IMR-90 (cell line): ENCODE results near the gene ZNF599.

Experiments used
- CEBPB ChIP-seq: IDR thresholded peaks from 2 replicates; pipeline ENCODE4 v1.6.1; 2012; ENCODE audit warnings: low read depth, low read length, improper control_type of control experiment
- FOS ChIP-seq: fragments of 150-350 bp; IDR thresholded peaks from 2 replicates; pipeline ENCODE4 v1.6.1; 2016; ENCODE audit warnings: low read depth, low read length
- MAFK ChIP-seq: IDR thresholded peaks from 2 replicates; pipeline ENCODE4 v1.6.1; 2012; ENCODE audit warnings: low read depth, low read length, improper control_type of control experiment
- MXI1 ChIP-seq: IDR thresholded peaks from 2 replicates; pipeline ENCODE4 v1.6.1; 2012; ENCODE audit warnings: low read depth, mild to moderate bottlenecking, low read length, moderate library complexity, borderline replicate concordance
- NFE2L2 ChIP-seq: fragments of 150-350 bp; IDR thresholded peaks from 2 replicates; pipeline ENCODE4 v1.6.1; 2016; ENCODE audit warnings: low read depth, mild to moderate bottlenecking, low read length
- POLR2A ChIP-seq: IDR thresholded peaks from 2 replicates; pipeline ENCODE4 v1.6.1; 2012; ENCODE audit warnings: mild to moderate bottlenecking, low read depth, low read length
- RFX5 ChIP-seq: IDR thresholded peaks from 2 replicates; pipeline ENCODE4 v1.8.0; 2012; ENCODE audit warnings: low read depth, mild to moderate bottlenecking, low read length, moderate library complexity
- TF ChIP-seq, protein P1 (sequence below): conservative IDR thresholded peaks from 2 replicates; pipeline ENCODE4 v1.5.1; 2012; ENCODE audit warnings: mild to moderate bottlenecking, low read depth, low read length, improper control_type of control experiment
- TF ChIP-seq, protein P2 (sequence below): fragments of 150-350 bp; IDR thresholded peaks from 2 replicates; pipeline ENCODE4 v1.6.1; 2017; ENCODE audit warnings: mild to moderate bottlenecking, antibody characterized with exemption, low read length, low read depth

DNA sequence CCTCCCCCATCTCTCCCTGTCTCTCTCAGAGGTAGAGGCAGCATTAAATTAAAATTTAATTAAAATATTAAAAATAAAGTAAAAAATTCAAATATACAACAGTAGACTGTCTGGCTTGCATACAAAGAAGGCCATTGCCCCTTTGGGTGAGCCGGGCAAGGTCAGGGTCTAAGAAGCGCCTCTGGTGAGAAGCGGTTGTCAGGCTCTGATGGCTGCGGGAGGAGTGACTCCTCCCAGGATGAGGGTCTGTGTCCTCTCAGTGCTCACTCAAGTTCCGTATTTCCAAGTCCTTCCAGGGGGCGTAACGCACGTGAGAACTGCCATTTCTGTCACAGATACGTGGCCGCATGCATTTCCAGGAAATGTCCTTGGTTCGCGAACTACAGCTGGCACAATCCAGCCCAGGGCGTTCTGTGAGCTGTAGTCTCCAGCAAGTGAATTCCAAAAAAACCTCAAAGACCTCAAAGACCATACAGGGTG lies 39.7 kb downstream of the ZNF599 start:
- TF ChIP-seq MAFK (no peak), CEBPB (no peak), FOS (no peak), POLR2A (no peak), NFE2L2 (no peak), MXI1 (peak; percentile 87), RFX5 (no peak)
- TF ChIP-seq, protein P1, sequence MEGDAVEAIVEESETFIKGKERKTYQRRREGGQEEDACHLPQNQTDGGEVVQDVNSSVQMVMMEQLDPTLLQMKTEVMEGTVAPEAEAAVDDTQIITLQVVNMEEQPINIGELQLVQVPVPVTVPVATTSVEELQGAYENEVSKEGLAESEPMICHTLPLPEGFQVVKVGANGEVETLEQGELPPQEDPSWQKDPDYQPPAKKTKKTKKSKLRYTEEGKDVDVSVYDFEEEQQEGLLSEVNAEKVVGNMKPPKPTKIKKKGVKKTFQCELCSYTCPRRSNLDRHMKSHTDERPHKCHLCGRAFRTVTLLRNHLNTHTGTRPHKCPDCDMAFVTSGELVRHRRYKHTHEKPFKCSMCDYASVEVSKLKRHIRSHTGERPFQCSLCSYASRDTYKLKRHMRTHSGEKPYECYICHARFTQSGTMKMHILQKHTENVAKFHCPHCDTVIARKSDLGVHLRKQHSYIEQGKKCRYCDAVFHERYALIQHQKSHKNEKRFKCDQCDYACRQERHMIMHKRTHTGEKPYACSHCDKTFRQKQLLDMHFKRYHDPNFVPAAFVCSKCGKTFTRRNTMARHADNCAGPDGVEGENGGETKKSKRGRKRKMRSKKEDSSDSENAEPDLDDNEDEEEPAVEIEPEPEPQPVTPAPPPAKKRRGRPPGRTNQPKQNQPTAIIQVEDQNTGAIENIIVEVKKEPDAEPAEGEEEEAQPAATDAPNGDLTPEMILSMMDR = no peak
- TF ChIP-seq, protein P2, sequence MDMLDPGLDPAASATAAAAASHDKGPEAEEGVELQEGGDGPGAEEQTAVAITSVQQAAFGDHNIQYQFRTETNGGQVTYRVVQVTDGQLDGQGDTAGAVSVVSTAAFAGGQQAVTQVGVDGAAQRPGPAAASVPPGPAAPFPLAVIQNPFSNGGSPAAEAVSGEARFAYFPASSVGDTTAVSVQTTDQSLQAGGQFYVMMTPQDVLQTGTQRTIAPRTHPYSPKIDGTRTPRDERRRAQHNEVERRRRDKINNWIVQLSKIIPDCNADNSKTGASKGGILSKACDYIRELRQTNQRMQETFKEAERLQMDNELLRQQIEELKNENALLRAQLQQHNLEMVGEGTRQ = no peak
